Fibroblast of villous mesenchyme (primary cell): ENCODE measurements around the gene ADRM1. TPM values are rescaled to one million over a fixed set of nuclear protein-coding genes. Genes with fewer than 3 reads are reported as not detected.

ENCODE experiments used
- DNase-seq: peaks from one replicate; pipeline ENCODE4 v3.0.0-alpha.2; 2010; ENCODE audit warnings: low read depth
- H3K4me3 ChIP-seq: 2 replicates; pipeline ENCODE4 v1.5.1; 2011; ENCODE audit warnings: low read depth, mild to moderate bottlenecking, low read length
- total RNA-seq: library from RNA; depleted of rRNA; stranded (reverse); fragments of >200 nt; gene quantifications from 2 replicates; pipeline ENCODE4 v1.2.3, GENCODE V29; 2012
- TF ChIP-seq, protein P1 (sequence below): IDR thresholded peaks from 2 replicates; pipeline ENCODE4 v1.5.1; 2012; ENCODE audit warnings: low read depth, mild to moderate bottlenecking, low read length; ENCODE audit not compliant: insufficient read depth

ADRM1 gene
- total RNA-seq, 1 donor, result 111 TPM

GRCh38 chr20:62313460-62314338 lies 10.9 kb downstream of the ADRM1 start:
- no peak for DNase-seq
- H3K4me3 ChIP-seq, result no peak overlapping the region
- TF ChIP-seq, protein P1, sequence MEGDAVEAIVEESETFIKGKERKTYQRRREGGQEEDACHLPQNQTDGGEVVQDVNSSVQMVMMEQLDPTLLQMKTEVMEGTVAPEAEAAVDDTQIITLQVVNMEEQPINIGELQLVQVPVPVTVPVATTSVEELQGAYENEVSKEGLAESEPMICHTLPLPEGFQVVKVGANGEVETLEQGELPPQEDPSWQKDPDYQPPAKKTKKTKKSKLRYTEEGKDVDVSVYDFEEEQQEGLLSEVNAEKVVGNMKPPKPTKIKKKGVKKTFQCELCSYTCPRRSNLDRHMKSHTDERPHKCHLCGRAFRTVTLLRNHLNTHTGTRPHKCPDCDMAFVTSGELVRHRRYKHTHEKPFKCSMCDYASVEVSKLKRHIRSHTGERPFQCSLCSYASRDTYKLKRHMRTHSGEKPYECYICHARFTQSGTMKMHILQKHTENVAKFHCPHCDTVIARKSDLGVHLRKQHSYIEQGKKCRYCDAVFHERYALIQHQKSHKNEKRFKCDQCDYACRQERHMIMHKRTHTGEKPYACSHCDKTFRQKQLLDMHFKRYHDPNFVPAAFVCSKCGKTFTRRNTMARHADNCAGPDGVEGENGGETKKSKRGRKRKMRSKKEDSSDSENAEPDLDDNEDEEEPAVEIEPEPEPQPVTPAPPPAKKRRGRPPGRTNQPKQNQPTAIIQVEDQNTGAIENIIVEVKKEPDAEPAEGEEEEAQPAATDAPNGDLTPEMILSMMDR, result no peak

DNA sequence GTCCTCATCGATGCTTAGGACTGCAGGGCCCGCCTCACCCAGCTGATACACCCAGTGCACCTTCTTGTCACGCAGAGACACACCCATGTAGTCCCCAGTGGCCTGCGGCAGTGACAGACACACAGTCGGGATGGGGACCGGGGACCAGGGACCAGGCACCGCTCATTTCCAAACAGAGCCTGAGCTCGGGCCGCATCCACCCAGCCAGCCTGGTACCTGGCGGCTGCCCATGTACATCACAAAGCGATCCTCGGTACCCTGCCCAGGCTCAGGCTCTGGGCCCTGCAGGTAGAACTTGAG lies 11.5 kb downstream of the ADRM1 start:
- TF ChIP-seq, protein P1, result no peak
- no peak overlapping the region for H3K4me3 ChIP-seq

DNA sequence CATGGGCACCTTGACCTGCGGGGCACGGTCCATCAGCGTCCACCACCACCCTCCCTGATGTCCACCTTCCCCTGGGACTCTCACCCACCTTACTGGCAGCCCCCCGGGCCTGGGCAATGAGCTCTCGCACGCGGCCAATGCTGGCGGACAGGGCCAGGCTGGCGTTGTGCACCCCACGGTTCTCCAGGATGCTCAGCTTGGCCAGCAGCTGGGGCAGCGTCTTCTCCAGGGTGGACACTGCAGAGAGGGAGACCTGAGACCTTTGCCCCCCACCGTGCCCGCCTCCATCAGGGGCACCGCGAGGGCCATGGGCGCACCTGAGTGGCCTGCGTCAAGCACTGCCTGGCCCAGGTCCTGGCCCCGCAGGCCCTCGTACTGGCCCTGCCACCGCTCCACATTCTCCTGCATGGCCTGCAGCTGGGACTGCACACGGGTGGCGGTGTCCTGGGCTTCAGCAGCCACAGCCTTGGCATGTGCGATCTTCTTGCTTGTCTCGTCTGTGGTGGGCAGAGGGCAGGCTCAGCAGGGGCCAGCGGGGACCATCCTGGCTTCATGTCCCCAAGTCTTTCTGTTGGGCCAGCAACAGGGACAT lies 12.0 kb downstream of the ADRM1 start:
- H3K4me3 ChIP-seq, result no peak overlapping the region
- no peak for DNase-seq
- TF ChIP-seq, protein P1, result no peak

More for the DNA sequence above, 11.5 kb downstream of the ADRM1 start:
- no peak for DNase-seq

DNA sequence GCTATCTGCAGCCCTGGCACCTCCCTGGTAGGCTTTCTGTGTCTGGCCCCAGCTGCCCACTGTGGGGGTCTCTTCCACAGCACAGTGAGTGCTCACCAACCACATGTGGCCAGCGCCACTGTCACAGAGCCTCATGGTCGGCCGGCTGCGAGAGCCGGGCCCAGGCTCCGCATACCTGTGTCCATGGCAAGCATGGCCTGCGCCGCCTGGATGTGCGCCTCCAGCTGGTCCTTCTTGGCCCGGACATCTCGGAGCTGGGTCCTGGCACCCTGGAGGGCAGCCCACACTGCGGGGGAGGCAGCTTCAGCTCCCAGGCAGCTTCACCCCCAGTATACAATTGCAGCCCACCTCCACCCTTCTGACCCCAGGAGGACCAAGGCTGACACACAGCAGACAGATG lies 13.0 kb downstream of the ADRM1 start:
- DNase-seq, result no peak
- H3K4me3 ChIP-seq, result no peak overlapping the region
- TF ChIP-seq, protein P1, result no peak

- H3K4me3 ChIP-seq, result no peak overlapping the region
- DNase-seq, result no peak
- TF ChIP-seq, protein P1, result no peak
These were observed 13.8 kb downstream of the ADRM1 start for GRCh38 chr20:62316331-62317166.

GRCh38 chr20:62317167-62317655 lies 14.4 kb downstream of the ADRM1 start:
- no peak overlapping the region for H3K4me3 ChIP-seq
- DNase-seq, result no peak
- TF ChIP-seq, protein P1, result no peak
